Stimulated activated CD8-positive, alpha-beta memory T cell treated with anti-CD3 and anti-CD28 coated beads, Interleukin-4, amount 100 ng/mL, for 48 hours (primary cell): ENCODE results near the gene CFAP251.

Experiments
- DNase-seq: peaks from one replicate; pipeline ENCODE4 v3.0.0-alpha.2; 2020

CFAP251 gene

GRCh38 chr12:122009741-122010140, 91.3 kb downstream of the CFAP251 start:
- DNase-seq: no peak

- DNase-seq: no peak
Observed at GRCh38 chr12:122012184-122012583, 93.8 kb downstream of the CFAP251 start.

- no peak for DNase-seq
Observed at GRCh38 chr12:122013136-122013535, 94.7 kb downstream of the CFAP251 start.

GRCh38 chr12:122013791-122014590, 95.6 kb downstream of the CFAP251 start:
- DNase-seq: no peak

- no peak for DNase-seq
Observed at GRCh38 chr12:122014781-122015180, 96.4 kb downstream of the CFAP251 start.

- DNase-seq: no peak
Observed at GRCh38 chr12:122018457-122018856, 100.1 kb downstream of the CFAP251 start.

- DNase-seq: no peak
Observed at GRCh38 chr12:122018937-122019336, 100.5 kb downstream of the CFAP251 start.

- DNase-seq: no peak
Observed at GRCh38 chr12:122020795-122021192, 102.4 kb downstream of the CFAP251 start.

- peak; percentile 37 for DNase-seq
Observed at GRCh38 chr12:122021193-122021821, 102.9 kb downstream of the CFAP251 start.

- peak; percentile 69 for DNase-seq
Observed at GRCh38 chr12:122021822-122022392, 103.5 kb downstream of the CFAP251 start, which contains the start of gene BCL7A. TSS of gene BCL7A (plus strand) at chr12:122021884. CDS start at chr12:122022092, 208 bp downstream.

GRCh38 chr12:122022393-122023338, 104.3 kb downstream of the CFAP251 start:
- peak; percentile 51 for DNase-seq

GRCh38 chr12:122023339-122024131, 105.1 kb downstream of the CFAP251 start:
- DNase-seq: peak; percentile 41

- no peak for DNase-seq
Observed at GRCh38 chr12:122024132-122024785, 105.9 kb downstream of the CFAP251 start.

- no peak for DNase-seq
Observed at GRCh38 chr12:122026706-122027333, 108.4 kb downstream of the CFAP251 start.

- no peak for DNase-seq
Observed at GRCh38 chr12:122028165-122028904, 109.9 kb downstream of the CFAP251 start.

GRCh38 chr12:122028905-122029560, 110.6 kb downstream of the CFAP251 start:
- DNase-seq: peak; percentile 79

GRCh38 chr12:122029620-122030423, 111.4 kb downstream of the CFAP251 start:
- no peak for DNase-seq

GRCh38 chr12:122030424-122031035, 112.1 kb downstream of the CFAP251 start:
- DNase-seq: no peak
